ENCODE data around the gene CPNE5.

CPNE5 gene

GRCh38 chr6:36857325-36857724 lies 18.1 kb upstream of the CPNE5 start:
- no peak for DNase-seq (ENCODE audit: low read depth, low spot score)

GRCh38 chr6:36856277-36856676 lies 17.0 kb upstream of the CPNE5 start:
- no peak for DNase-seq (ENCODE audit: low read depth, low spot score)

GRCh38 chr6:36855750-36856149 lies 16.5 kb upstream of the CPNE5 start:
- no peak for DNase-seq (ENCODE audit: low read depth, low spot score)

- peak; percentile 74 for DNase-seq (ENCODE audit: low read depth, low spot score)
Measured at GRCh38 chr6:36853325-36853724, 14.1 kb upstream of the CPNE5 start.

- DNase-seq (ENCODE audit: low read depth, low spot score), result peak; percentile 59
Measured at GRCh38 chr6:36852481-36853147, 13.4 kb upstream of the CPNE5 start.

GRCh38 chr6:36851626-36852025 lies 12.4 kb upstream of the CPNE5 start:
- no peak for DNase-seq (ENCODE audit: low read depth, low spot score)

- DNase-seq (ENCODE audit: low read depth, low spot score), result peak; percentile 88
Measured at GRCh38 chr6:36851149-36851614, 11.9 kb upstream of the CPNE5 start.

- DNase-seq (ENCODE audit: low read depth, low spot score), result no peak
Measured at GRCh38 chr6:36850021-36850420, 10.8 kb upstream of the CPNE5 start.

GRCh38 chr6:36848658-36849441 lies 9.6 kb upstream of the CPNE5 start:
- DNase-seq (ENCODE audit: low read depth, low spot score), result peak; percentile 51

GRCh38 chr6:36847991-36848390 lies 8.7 kb upstream of the CPNE5 start:
- no peak for DNase-seq (ENCODE audit: low read depth, low spot score)

GRCh38 chr6:36847152-36847551 lies 7.9 kb upstream of the CPNE5 start:
- no peak for DNase-seq (ENCODE audit: low read depth, low spot score)

- no peak for DNase-seq (ENCODE audit: low read depth, low spot score)
Measured at GRCh38 chr6:36845233-36845632, 6.0 kb upstream of the CPNE5 start.

GRCh38 chr6:36844232-36845170 lies 5.3 kb upstream of the CPNE5 start:
- DNase-seq (ENCODE audit: low read depth, low spot score), result no peak

- DNase-seq (ENCODE audit: low read depth, low spot score), result no peak
Measured at GRCh38 chr6:36843170-36843569, 3.9 kb upstream of the CPNE5 start.

- DNase-seq (ENCODE audit: low read depth, low spot score), result no peak
Measured at GRCh38 chr6:36841756-36842155, 2.5 kb upstream of the CPNE5 start.

GRCh38 chr6:36840432-36841403 lies 1.5 kb upstream of the CPNE5 start:
- DNase-seq (ENCODE audit: low read depth, low spot score), result peak; percentile 53

GRCh38 chr6:36839749-36840431 lies 646 bp upstream of the CPNE5 start:
- peak; percentile 66 for DNase-seq (ENCODE audit: low read depth, low spot score)

- no peak for DNase-seq (ENCODE audit: low read depth, low spot score)
Measured at GRCh38 chr6:36837686-36838085, 1.6 kb downstream of the CPNE5 start.

- DNase-seq (ENCODE audit: low read depth, low spot score), result no peak
Measured at GRCh38 chr6:36837022-36837339, 2.3 kb downstream of the CPNE5 start.

Measured in astrocyte of the hippocampus (primary cell).